Spleen (tissue), 7 donors: Measurements from ENCODE around the gene NOXO1.

ENCODE experiments used
- POLR2A ChIP-seq, 3 donors: fragments of 450-650 bp; IDR thresholded peaks; one replicate each; pipeline ENCODE4 v1.5.1; 2017; ENCODE audit warnings: antibody characterized with exemption in 3 of 3, mild to moderate bottlenecking in 1 of 3
- TF ChIP-seq, protein P1 (sequence below), 11 experiments: fragments of 200-600 bp in 7 of 11; fragments of 450-650 bp in 4 of 11; sonication (generic) in 4 of 11; IDR thresholded peaks in 8 of 11; conservative IDR thresholded peaks in 3 of 11; 1 replicate in 7 of 11; 2 replicates in 4 of 11; pipeline versions ENCODE4 v1.4.0 to v1.8.0; 2016 to 2021; ENCODE audit warnings: antibody characterized with exemption in 11 of 11, inconsistent platforms in 4 of 11, mild to moderate bottlenecking in 1 of 11
- donor health status: DM: no; HTN: no; CAD: no; lungs with moderate emphysema.
- donor health status: DM: no; HTN: no; CAD: no.
- donor health status: DM: no; HTN: no; CAD: no.

- TF ChIP-seq POLR2A (IDR thresholded peaks at IDR 0.05): no peak
- TF ChIP-seq, protein P1, sequence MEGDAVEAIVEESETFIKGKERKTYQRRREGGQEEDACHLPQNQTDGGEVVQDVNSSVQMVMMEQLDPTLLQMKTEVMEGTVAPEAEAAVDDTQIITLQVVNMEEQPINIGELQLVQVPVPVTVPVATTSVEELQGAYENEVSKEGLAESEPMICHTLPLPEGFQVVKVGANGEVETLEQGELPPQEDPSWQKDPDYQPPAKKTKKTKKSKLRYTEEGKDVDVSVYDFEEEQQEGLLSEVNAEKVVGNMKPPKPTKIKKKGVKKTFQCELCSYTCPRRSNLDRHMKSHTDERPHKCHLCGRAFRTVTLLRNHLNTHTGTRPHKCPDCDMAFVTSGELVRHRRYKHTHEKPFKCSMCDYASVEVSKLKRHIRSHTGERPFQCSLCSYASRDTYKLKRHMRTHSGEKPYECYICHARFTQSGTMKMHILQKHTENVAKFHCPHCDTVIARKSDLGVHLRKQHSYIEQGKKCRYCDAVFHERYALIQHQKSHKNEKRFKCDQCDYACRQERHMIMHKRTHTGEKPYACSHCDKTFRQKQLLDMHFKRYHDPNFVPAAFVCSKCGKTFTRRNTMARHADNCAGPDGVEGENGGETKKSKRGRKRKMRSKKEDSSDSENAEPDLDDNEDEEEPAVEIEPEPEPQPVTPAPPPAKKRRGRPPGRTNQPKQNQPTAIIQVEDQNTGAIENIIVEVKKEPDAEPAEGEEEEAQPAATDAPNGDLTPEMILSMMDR (IDR thresholded peaks at IDR 0.05 in 8 of 11, conservative IDR thresholded peaks at IDR 0.05 in 3 of 11): no peak
Measured at GRCh38 chr16:1965396-1966001, 15.8 kb downstream of the NOXO1 start.
